ENCODE results near the gene CCDC13. TPM values are rescaled to one million over a fixed set of nuclear protein-coding genes. Genes with fewer than 3 reads are reported as not detected.

The CCDC13 gene
- total RNA-seq, 1 experiment from 2014 or later = 0.79 TPM

DNA sequence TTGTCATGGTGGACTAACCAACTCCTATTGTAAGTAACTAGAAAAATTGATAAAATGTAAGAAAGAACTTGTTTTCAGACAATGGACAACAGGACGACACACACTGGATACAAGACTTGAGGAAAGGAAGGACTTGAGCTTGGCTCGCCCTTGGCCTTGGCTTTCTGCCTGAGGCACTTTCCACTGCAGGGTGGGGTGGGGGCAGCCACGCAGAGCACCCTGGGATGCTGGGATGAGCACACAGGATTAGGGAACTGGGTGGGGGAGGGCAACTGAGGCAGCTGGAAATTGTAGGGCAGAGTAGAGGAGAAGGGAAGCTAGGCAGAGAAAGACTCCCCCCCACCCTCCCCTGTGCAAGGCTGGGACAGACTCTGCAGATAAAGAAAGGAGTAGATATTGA, 45.0 kb downstream of the CCDC13 start:
- ATAC-seq = no peak
- Mint-ChIP-seq H3K9me3 (peaks cover 5% of the 10 kb centered on the region; the same call in 1 of the 2 replicates), H3K27ac (no peak overlapping the region), H3K4me3 (no peak overlapping the region), H3K36me3 (no peaks in the 10 kb centered on the region), H3K4me1 (peaks cover 20% of the 10 kb centered on the region), H3K27me3 (ENCODE audit: low read depth) (peaks cover 4% of the 10 kb centered on the region; the same call in 1 of the 2 replicates)
- ChIA-PET POLR2A (no interaction called here), CTCF (interaction anchor here (1.5 to 3.5 kb wide), 3 partner anchors 17 to 104 kb away, joined by 3 to 14 read pairs (median 9); no protein-coding TSS in a partner anchor)
- TF ChIP-seq, protein P1, sequence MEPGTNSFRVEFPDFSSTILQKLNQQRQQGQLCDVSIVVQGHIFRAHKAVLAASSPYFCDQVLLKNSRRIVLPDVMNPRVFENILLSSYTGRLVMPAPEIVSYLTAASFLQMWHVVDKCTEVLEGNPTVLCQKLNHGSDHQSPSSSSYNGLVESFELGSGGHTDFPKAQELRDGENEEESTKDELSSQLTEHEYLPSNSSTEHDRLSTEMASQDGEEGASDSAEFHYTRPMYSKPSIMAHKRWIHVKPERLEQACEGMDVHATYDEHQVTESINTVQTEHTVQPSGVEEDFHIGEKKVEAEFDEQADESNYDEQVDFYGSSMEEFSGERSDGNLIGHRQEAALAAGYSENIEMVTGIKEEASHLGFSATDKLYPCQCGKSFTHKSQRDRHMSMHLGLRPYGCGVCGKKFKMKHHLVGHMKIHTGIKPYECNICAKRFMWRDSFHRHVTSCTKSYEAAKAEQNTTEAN (CRISPR knock-in tag; IDR thresholded peaks at IDR 0.05) = no peak
- TF ChIP-seq TEAD4 (CRISPR knock-in tag; IDR thresholded peaks at IDR 0.05) = no peak
- TF ChIP-seq ZNF396 (CRISPR knock-in tag; IDR thresholded peaks at IDR 0.05; ENCODE audit: borderline replicate concordance) = no peak
- no peak for TF ChIP-seq SMAD3 (CRISPR knock-in tag; IDR thresholded peaks at IDR 0.05; ENCODE audit: borderline replicate concordance)
- no peak for TF ChIP-seq EMX1 (CRISPR knock-in tag; IDR thresholded peaks at IDR 0.05)
- TF ChIP-seq ZNF138 (CRISPR knock-in tag; conservative IDR thresholded peaks at IDR 0.05) = no peak
- TF ChIP-seq, protein P2, sequence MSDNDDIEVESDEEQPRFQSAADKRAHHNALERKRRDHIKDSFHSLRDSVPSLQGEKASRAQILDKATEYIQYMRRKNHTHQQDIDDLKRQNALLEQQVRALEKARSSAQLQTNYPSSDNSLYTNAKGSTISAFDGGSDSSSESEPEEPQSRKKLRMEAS (CRISPR knock-in tag; IDR thresholded peaks at IDR 0.05) = no peak
- TF ChIP-seq, protein P3, sequence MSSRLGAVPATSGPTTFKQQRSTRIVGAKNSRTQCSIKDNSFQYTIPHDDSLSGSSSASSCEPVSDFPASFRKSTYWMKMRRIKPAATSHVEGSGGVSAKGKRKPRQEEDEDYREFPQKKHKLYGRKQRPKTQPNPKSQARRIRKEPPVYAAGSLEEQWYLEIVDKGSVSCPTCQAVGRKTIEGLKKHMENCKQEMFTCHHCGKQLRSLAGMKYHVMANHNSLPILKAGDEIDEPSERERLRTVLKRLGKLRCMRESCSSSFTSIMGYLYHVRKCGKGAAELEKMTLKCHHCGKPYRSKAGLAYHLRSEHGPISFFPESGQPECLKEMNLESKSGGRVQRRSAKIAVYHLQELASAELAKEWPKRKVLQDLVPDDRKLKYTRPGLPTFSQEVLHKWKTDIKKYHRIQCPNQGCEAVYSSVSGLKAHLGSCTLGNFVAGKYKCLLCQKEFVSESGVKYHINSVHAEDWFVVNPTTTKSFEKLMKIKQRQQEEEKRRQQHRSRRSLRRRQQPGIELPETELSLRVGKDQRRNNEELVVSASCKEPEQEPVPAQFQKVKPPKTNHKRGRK (CRISPR knock-in tag; IDR thresholded peaks at IDR 0.05; ENCODE audit: borderline replicate concordance) = no peak
- TF ChIP-seq, protein P4, sequence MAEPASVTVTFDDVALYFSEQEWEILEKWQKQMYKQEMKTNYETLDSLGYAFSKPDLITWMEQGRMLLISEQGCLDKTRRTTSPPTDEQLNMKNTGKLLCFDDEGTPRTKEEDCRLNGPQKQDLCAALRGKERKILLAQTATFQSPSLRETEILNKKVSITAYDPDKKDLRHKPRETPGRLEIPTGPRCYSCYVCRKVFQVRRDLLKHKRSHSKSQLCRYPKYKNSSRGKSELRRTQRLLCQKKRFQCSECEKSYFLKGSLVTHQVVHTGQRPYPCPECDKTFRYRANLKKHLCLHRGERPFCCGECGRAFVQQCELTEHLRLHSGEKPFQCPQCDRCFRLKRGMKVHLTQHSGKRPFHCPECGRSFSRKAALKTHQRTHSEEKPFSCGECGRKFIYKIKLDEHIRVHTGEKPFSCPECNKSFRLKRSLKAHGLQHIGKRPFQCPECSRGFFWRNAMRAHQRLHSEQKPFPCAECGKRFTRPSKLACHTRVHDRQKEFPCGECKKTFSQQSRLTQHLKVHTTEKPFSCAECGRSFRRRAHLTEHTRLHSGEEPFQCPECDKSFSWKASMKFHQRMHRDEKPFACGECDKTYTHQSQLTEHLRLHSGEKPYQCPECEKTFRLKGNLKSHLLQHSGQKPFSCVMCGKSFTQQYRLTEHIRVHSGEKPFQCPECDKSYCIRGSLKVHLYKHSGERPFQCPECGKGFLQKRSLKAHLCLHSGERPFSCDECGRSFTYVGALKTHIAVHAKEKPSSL (CRISPR knock-in tag; conservative IDR thresholded peaks at IDR 0.05) = no peak
- TF ChIP-seq, protein P5, sequence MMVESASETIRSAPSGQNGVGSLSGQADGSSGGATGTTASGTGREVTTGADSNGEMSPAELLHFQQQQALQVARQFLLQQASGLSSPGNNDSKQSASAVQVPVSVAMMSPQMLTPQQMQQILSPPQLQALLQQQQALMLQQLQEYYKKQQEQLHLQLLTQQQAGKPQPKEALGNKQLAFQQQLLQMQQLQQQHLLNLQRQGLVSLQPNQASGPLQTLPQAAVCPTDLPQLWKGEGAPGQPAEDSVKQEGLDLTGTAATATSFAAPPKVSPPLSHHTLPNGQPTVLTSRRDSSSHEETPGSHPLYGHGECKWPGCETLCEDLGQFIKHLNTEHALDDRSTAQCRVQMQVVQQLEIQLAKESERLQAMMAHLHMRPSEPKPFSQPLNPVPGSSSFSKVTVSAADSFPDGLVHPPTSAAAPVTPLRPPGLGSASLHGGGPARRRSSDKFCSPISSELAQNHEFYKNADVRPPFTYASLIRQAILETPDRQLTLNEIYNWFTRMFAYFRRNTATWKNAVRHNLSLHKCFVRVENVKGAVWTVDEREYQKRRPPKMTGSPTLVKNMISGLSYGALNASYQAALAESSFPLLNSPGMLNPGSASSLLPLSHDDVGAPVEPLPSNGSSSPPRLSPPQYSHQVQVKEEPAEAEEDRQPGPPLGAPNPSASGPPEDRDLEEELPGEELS (CRISPR knock-in tag; IDR thresholded peaks at IDR 0.05) = no peak
- TF ChIP-seq NFATC4 (CRISPR knock-in tag; IDR thresholded peaks at IDR 0.05) = no peak
- no peak for TF ChIP-seq JAZF1 (CRISPR knock-in tag; IDR thresholded peaks at IDR 0.05)
- TF ChIP-seq, protein P6, sequence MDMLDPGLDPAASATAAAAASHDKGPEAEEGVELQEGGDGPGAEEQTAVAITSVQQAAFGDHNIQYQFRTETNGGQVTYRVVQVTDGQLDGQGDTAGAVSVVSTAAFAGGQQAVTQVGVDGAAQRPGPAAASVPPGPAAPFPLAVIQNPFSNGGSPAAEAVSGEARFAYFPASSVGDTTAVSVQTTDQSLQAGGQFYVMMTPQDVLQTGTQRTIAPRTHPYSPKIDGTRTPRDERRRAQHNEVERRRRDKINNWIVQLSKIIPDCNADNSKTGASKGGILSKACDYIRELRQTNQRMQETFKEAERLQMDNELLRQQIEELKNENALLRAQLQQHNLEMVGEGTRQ (CRISPR knock-in tag; IDR thresholded peaks at IDR 0.05) = no peak
- no peak for TF ChIP-seq ZNF317 (CRISPR knock-in tag; IDR thresholded peaks at IDR 0.05; ENCODE audit: borderline replicate concordance, low read depth)
- TF ChIP-seq MYBL2 (CRISPR knock-in tag; IDR thresholded peaks at IDR 0.05) = no peak
- no peak for TF ChIP-seq ESRRA (CRISPR knock-in tag; IDR thresholded peaks at IDR 0.05; ENCODE audit: borderline replicate concordance)
- no peak for TF ChIP-seq MXD4 (CRISPR knock-in tag; IDR thresholded peaks at IDR 0.05; ENCODE audit: borderline replicate concordance)
- no peak for TF ChIP-seq OVOL2 (CRISPR knock-in tag; IDR thresholded peaks at IDR 0.05; ENCODE audit: borderline replicate concordance)
- no peak for DNase-seq (ENCODE audit: low spot score)

Measured in WTC11 (cell line).